Vagina (tissue), 2 donors: ENCODE data around the gene RAC3.

ENCODE experiments used
- CTCF ChIP-seq, 3 experiments: fragments of 450-650 bp in 2 of 3; fragments of 200-600 bp in 1 of 3; sonication (generic) in 1 of 3; IDR thresholded peaks; one replicate each; pipeline ENCODE4 v1.5.1; 2017 to 2019; ENCODE audit warnings: antibody characterized with exemption in 3 of 3, mild to moderate bottlenecking in 2 of 3, moderate library complexity in 2 of 3
- POLR2A ChIP-seq, 2 donors: fragments of 450-650 bp; IDR thresholded peaks; one replicate each; pipeline ENCODE4 v1.6.1; 2017; ENCODE audit warnings: antibody characterized with exemption in 2 of 2, mild to moderate bottlenecking in 2 of 2, moderate library complexity in 2 of 2

- no peak for TF ChIP-seq CTCF (IDR thresholded peaks at IDR 0.05)
- no peak for TF ChIP-seq POLR2A (IDR thresholded peaks at IDR 0.05)
These were observed 22.5 kb upstream of the RAC3 start for GRCh38 chr17:82008941-82009405.
